Measurements from ENCODE around the gene DGCR6L.
A peak's percentile ranks its signal among the peaks of the same experiment; 100 is the strongest.
"Not testable (repeated sequence)": the region's sequence is repeated elsewhere in the genome, so short reads cannot be mapped to it uniquely, and the experiment has no call there.

Gene DGCR6L

DNA sequence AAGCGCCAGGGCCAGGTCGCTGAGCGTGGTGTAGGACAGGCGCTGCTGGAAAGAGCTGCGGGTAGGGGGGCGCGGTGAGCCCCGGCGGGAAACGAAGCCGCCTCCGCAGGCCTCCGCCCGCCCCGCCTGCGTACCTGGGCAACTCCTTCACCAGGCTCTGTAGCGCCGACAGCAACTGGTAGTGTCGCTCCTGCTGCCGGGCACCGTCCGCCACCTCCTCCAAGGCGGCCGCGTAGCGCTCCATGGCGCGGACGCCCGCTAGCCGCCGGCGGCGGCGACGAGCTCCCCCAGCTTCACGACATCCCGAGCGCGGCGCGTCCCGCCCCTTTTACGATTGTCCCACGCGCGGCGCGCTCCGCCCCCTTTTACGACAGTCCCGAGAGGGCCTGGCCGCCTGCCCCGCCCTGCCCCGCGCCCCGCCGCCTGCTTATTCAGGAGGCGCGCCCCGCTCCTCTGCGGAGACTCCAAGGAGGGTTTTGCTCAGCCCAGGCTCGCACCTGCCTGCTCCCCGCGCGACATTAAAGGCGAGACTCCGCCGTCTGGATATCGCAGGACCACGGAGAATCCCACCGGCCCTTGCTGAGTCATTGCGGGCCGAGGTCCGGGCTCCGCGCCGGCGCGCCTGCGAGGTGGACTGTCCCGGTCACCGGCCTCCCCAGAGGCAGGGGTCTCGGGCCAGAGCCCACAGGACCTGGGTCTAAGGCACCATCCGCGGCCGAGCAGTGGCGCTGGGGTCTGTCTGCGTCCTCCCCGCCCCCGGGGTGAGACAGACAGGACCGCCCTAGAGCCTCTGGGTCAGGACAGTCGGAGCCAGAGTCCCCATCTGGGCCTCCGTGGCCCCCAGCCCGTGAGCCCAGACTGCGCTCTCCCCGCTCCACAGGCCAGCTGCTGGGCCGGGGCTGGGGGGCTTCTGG, at the start of gene DGCR6L:
DGCR6L (minus strand) TSS at position 316 of the 914 bp plus-strand sequence; CDS start at position 244, 72 bp downstream.
- peaks cover 0 to 37% (median 23%) of the 10 kb centered on the region in 5 donors for H3K4me1 ChIP-seq (ENCODE audit: control insufficient read depth in 5 of 5, insufficient read depth in 5 of 5, low read length in 5 of 5)
- H3K9ac ChIP-seq (ENCODE audit: low read length in 5 of 5), result peak within 1 kb of the TSS in 4 of 5 donors; percentile 85 to 94 (median 92)
- H3K36me3 ChIP-seq (ENCODE audit: control insufficient read depth in 5 of 5, insufficient read depth in 5 of 5, low read length in 5 of 5), result peaks cover 0 to 4% (median 1%) of the 10 kb centered on the region in 5 donors
- peak within 1 kb of the TSS; percentile 46 for H3K27ac ChIP-seq (ENCODE audit: low read depth, low read length)
- H3K27me3 ChIP-seq (ENCODE audit: control insufficient read depth in 5 of 5, insufficient read depth in 4 of 5, low read length in 5 of 5), result no peaks in the 10 kb centered on the region
- no peaks in the 10 kb centered on the region for H3K9me3 ChIP-seq (ENCODE audit: control insufficient read depth in 5 of 5, low read length in 5 of 5)
- peak within 1 kb of the TSS; percentile 66 to 93 (median 85) for H3K4me3 ChIP-seq (ENCODE audit: low read depth in 1 of 5, low read length in 5 of 5)

DNA sequence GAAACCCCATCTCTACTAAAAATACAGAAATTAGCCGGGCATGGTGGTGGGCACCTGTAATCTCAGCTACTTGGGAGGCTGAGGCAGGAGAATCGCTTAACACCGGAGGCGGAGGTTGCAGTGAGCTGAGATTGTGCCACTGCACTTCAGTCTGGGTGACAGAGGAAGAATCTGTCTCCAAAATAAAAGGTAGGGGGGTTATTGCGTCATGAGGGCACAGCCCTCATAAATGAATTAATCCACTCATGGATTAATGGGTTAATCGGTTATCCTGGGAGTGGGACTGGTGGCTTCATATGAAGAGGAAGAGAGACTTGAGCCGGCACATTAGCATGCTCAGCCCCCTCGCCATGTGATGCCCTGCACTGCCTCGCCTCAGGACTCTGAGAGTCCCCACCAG, 49.0 kb upstream of the DGCR6L start:
- not testable (repeated sequence) for H3K9ac ChIP-seq (ENCODE audit: low read length in 5 of 5); H3K4me3 ChIP-seq (ENCODE audit: low read depth in 1 of 5, low read length in 5 of 5); H3K9me3 ChIP-seq (ENCODE audit: control insufficient read depth in 5 of 5, low read length in 5 of 5); H3K27ac ChIP-seq (ENCODE audit: low read depth, low read length); H3K4me1 ChIP-seq (ENCODE audit: control insufficient read depth in 5 of 5, insufficient read depth in 5 of 5, low read length in 5 of 5); H3K36me3 ChIP-seq (ENCODE audit: control insufficient read depth in 5 of 5, insufficient read depth in 5 of 5, low read length in 5 of 5); H3K27me3 ChIP-seq (ENCODE audit: control insufficient read depth in 5 of 5, insufficient read depth in 4 of 5, low read length in 5 of 5)

DNA sequence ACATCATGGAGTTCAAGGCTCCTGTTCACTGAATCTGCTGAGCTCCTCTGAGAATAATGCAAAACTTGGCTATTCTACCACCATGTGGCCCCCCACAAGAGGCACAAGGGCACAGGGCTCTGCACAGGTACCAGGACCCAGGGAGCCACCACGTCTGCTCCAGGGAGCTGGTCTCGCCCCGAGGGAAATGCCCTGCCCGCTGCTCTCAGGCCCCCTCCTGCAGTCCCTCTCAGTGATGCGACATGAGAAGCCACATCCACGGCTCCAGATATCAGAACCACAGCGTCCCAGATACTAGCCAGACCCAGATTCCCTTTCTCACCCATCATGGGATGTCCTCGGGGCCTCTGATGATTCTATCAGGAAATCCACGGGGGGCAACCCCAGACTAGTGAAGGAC, 47.0 kb upstream of the DGCR6L start:
- H3K9me3 ChIP-seq (ENCODE audit: control insufficient read depth in 5 of 5, low read length in 5 of 5); H3K4me3 ChIP-seq (ENCODE audit: low read depth in 1 of 5, low read length in 5 of 5); H3K36me3 ChIP-seq (ENCODE audit: control insufficient read depth in 5 of 5, insufficient read depth in 5 of 5, low read length in 5 of 5); H3K9ac ChIP-seq (ENCODE audit: low read length in 5 of 5); H3K27me3 ChIP-seq (ENCODE audit: control insufficient read depth in 5 of 5, insufficient read depth in 4 of 5, low read length in 5 of 5); H3K4me1 ChIP-seq (ENCODE audit: control insufficient read depth in 5 of 5, insufficient read depth in 5 of 5, low read length in 5 of 5); H3K27ac ChIP-seq (ENCODE audit: low read depth, low read length): not testable (repeated sequence)

DNA sequence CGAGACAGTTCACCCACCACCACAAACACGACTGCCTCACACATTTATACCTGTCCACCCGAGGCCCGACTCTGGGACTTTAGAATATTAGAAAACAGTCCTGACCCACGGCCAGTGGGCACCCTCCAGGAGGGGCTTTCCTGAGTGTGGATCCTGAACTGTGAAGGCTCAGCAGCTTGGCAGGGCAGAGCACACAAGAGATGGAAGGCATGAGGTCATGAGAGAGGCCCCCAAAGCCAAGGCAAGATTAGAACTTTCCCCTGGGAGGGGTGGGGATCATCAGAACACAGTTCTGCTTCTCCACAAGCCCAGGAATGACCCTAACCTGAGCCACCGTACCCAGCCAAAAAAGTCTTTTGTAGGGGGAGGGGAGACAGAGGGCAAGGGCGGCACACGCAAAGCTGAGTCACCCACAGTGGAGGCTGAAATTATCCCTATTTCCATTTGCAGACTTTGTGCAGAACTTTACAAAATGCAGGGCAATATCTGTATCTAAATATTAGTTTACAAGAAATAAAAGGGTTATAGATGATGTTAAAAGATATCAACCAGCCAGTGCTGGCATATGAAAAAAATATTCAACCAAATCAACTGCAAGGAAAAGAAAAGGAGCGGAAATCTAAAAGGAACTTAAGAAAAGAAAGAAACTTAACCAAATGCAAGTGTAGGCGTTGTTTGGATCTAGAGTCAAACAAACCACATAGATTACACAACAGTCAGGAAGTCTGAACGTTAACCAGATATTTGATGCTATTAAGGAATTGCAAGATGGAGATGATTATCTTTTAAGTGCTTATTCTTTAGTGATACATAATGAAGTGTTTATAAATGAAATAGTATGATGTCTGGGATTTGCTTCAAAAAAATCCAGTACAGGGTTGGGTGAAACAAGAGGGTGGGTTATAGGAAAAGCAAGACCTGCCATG, 44.7 kb upstream of the DGCR6L start:
- H3K9me3 ChIP-seq (ENCODE audit: control insufficient read depth in 5 of 5, low read length in 5 of 5); H3K4me1 ChIP-seq (ENCODE audit: control insufficient read depth in 5 of 5, insufficient read depth in 5 of 5, low read length in 5 of 5); H3K36me3 ChIP-seq (ENCODE audit: control insufficient read depth in 5 of 5, insufficient read depth in 5 of 5, low read length in 5 of 5); H3K27ac ChIP-seq (ENCODE audit: low read depth, low read length); H3K9ac ChIP-seq (ENCODE audit: low read length in 5 of 5); H3K4me3 ChIP-seq (ENCODE audit: low read depth in 1 of 5, low read length in 5 of 5); H3K27me3 ChIP-seq (ENCODE audit: control insufficient read depth in 5 of 5, insufficient read depth in 4 of 5, low read length in 5 of 5): not testable (repeated sequence)

DNA sequence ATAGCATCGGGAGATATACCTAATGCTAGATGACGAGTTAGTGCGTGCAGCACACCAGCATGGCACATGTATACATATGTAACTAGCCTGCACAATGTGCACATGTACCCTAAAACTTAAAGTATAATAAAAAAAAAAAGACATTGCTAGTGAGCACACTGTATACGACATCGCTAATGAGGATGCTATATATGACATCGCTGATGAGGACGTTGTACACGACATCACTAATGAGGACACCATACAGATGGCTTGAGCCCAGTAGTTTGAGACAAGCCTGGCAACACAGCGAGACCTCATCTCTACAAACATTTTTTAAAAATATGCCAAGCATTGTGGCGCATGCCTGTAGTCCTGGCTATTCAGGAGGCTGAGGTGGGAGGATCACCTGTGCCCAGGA, 42.5 kb upstream of the DGCR6L start:
- H3K9ac ChIP-seq (ENCODE audit: low read length in 5 of 5); H3K27me3 ChIP-seq (ENCODE audit: control insufficient read depth in 5 of 5, insufficient read depth in 4 of 5, low read length in 5 of 5); H3K36me3 ChIP-seq (ENCODE audit: control insufficient read depth in 5 of 5, insufficient read depth in 5 of 5, low read length in 5 of 5); H3K27ac ChIP-seq (ENCODE audit: low read depth, low read length); H3K4me1 ChIP-seq (ENCODE audit: control insufficient read depth in 5 of 5, insufficient read depth in 5 of 5, low read length in 5 of 5); H3K9me3 ChIP-seq (ENCODE audit: control insufficient read depth in 5 of 5, low read length in 5 of 5); H3K4me3 ChIP-seq (ENCODE audit: low read depth in 1 of 5, low read length in 5 of 5): not testable (repeated sequence)

DNA sequence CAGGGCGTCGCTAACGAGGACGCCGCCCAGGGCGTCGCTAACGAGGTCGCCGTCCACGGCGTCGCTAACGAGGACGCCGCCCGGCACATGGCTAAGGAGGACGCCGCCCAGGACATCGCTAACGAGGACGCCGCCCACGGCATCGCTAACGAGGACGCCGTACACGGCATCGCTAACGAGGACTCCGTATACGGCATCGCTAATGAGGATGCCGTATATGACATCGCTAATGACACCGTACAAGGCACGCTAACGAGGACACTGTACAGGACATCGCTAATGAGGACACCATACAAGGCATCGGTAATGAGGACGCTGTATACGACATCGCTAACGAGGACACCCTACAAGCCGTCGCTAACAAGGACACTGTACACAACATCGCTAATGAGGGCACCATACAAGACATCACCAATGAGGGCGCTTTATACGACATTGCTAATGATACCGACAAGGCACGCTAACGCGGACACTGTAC, 41.9 kb upstream of the DGCR6L start:
- H3K36me3 ChIP-seq (ENCODE audit: control insufficient read depth in 5 of 5, insufficient read depth in 5 of 5, low read length in 5 of 5); H3K4me1 ChIP-seq (ENCODE audit: control insufficient read depth in 5 of 5, insufficient read depth in 5 of 5, low read length in 5 of 5); H3K27ac ChIP-seq (ENCODE audit: low read depth, low read length); H3K9ac ChIP-seq (ENCODE audit: low read length in 5 of 5); H3K27me3 ChIP-seq (ENCODE audit: control insufficient read depth in 5 of 5, insufficient read depth in 4 of 5, low read length in 5 of 5); H3K9me3 ChIP-seq (ENCODE audit: control insufficient read depth in 5 of 5, low read length in 5 of 5); H3K4me3 ChIP-seq (ENCODE audit: low read depth in 1 of 5, low read length in 5 of 5): not testable (repeated sequence)

DNA sequence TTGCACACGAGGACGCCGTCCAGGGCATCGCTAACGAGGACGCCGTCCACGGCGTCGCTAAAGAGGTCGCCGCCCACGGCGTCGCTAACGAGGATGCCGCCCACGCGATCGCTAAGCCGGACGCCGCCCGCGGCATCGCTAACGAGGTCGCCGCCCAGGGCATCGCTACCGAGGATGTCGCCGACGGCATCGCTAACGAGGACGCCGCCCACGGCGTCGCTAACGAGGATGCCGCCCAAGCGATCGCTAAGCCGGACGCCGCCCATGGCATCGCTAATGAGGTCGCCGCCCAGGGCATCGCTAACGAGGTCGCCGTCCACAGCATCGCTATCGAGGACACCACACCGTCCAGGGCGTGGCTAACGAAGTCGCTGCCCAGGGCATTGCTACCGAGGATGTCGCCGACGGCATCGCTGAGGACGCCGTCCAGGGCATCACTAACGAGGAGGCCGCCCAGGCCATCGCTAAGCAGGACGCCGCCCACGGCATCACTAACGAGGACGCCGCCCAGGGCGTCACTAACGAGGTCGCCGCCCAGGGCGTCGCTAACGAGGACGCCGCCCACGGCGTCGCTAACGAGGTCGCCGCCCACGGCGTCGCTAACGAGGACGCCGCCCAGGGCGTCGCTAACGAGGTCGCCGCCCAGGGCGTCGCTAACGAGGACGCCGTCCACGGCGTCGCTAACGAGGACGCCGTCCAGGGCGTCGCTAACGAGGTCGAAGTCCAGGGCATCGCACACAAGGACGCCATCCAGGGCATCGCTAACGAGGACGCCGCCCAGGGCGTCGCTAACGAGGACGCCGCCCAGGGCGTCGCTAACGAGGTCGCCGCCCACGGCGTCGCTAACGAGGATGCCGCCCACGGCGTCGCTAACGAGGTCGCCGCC, 41.2 kb upstream of the DGCR6L start:
- H3K9ac ChIP-seq (ENCODE audit: low read length in 5 of 5); H3K27ac ChIP-seq (ENCODE audit: low read depth, low read length); H3K4me1 ChIP-seq (ENCODE audit: control insufficient read depth in 5 of 5, insufficient read depth in 5 of 5, low read length in 5 of 5); H3K4me3 ChIP-seq (ENCODE audit: low read depth in 1 of 5, low read length in 5 of 5); H3K27me3 ChIP-seq (ENCODE audit: control insufficient read depth in 5 of 5, insufficient read depth in 4 of 5, low read length in 5 of 5); H3K9me3 ChIP-seq (ENCODE audit: control insufficient read depth in 5 of 5, low read length in 5 of 5); H3K36me3 ChIP-seq (ENCODE audit: control insufficient read depth in 5 of 5, insufficient read depth in 5 of 5, low read length in 5 of 5): not testable (repeated sequence)

DNA sequence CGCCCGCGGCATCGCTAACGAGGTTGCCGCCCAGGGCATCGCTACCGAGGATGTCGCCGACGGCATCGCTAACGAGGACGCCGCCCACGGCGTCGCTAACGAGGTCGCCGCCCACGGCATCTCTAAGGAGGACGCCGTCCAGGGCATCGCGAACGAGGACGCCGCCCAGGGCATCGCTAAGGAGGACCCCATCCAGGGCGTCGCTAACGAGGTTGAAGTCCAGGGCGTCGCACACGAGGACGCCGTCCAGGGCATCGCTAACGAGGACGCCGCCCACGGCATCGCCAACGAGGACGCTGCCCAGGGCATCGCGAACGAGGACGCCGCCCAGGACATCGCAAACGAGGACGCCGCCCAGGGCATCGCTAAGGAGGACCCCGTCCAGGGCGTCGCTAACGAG, 40.4 kb upstream of the DGCR6L start:
- H3K9me3 ChIP-seq (ENCODE audit: control insufficient read depth in 5 of 5, low read length in 5 of 5); H3K4me3 ChIP-seq (ENCODE audit: low read depth in 1 of 5, low read length in 5 of 5); H3K9ac ChIP-seq (ENCODE audit: low read length in 5 of 5); H3K27me3 ChIP-seq (ENCODE audit: control insufficient read depth in 5 of 5, insufficient read depth in 4 of 5, low read length in 5 of 5); H3K36me3 ChIP-seq (ENCODE audit: control insufficient read depth in 5 of 5, insufficient read depth in 5 of 5, low read length in 5 of 5); H3K4me1 ChIP-seq (ENCODE audit: control insufficient read depth in 5 of 5, insufficient read depth in 5 of 5, low read length in 5 of 5); H3K27ac ChIP-seq (ENCODE audit: low read depth, low read length): not testable (repeated sequence)

DNA sequence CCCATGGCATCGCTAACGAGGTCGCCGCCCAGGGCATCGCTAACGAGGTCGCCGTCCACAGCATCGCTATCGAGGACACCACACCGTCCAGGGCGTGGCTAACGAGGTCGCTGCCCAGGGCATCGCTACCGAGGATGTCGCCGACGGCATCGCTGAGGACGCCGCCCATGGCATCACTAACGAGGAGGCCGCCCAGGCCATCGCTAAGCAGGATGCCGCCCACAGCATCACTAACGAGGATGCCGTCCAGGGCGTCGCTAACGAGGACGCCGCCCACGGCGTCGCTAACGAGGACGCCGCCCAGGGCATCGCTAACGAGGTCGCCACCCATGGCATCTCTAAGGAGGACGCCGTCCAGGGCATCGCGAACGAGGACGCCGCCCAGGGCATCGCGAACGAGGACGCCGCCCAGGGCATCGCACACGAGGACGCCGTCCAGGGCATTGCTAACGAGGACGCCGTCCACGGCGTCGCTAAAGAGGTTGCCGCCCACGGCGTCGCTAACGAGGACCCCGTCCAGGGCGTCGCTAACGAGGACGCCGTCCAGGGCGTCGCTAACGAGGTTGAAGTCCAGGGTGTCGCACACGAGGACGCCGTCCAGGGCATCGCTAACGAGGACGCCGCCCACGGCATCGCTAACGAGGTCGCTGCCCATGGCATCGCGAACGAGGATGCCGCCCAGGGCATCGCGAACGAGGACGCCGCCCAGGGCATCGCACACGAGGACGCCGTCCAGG, 38.8 kb upstream of the DGCR6L start:
- H3K9ac ChIP-seq (ENCODE audit: low read length in 5 of 5); H3K9me3 ChIP-seq (ENCODE audit: control insufficient read depth in 5 of 5, low read length in 5 of 5); H3K27me3 ChIP-seq (ENCODE audit: control insufficient read depth in 5 of 5, insufficient read depth in 4 of 5, low read length in 5 of 5); H3K36me3 ChIP-seq (ENCODE audit: control insufficient read depth in 5 of 5, insufficient read depth in 5 of 5, low read length in 5 of 5); H3K4me3 ChIP-seq (ENCODE audit: low read depth in 1 of 5, low read length in 5 of 5); H3K4me1 ChIP-seq (ENCODE audit: control insufficient read depth in 5 of 5, insufficient read depth in 5 of 5, low read length in 5 of 5); H3K27ac ChIP-seq (ENCODE audit: low read depth, low read length): not testable (repeated sequence)
